ENCODE measurements around the gene UNC80. TPM values are rescaled to one million over a fixed set of nuclear protein-coding genes. Genes with fewer than 3 reads are reported as not detected.

UNC80 gene
- total and polyA plus RNA-seq, 2 of the 13 experiments (the other 11 are each of a cell fraction or from before 2014, with no cell fraction given): not detected

DNA sequence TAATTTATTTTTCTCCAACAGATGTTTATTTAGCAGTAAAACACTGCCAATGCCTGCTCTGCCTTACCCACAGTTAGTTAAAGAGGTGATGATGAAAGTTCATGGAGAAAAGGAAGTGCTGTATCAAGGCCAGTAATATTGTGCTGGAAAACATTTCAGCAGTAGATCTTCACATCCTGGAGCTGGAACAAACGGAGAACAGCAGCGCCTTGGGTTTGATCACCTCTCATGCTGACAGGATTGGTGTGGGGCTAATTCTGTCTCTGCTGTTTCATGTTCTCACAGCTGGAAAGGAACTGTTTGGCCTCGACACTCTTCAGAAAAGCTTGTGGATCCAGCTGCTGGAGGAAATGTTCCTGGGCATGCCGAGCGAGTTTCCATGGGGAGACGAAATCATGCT lies 169.3 kb downstream of the UNC80 start:
- DNase-seq (ENCODE audit: low spot score): no peak
- no peak overlapping the region for H3K9ac ChIP-seq (ENCODE audit: insufficient read depth, low read depth, low read length)
- H3K36me3 ChIP-seq (replicated peaks in 1 of 2; ENCODE audit: control insufficient read depth in 1 of 2, insufficient read depth in 2 of 2, low read length in 2 of 2): no peaks in the 10 kb centered on the region
- 22% methylated on average over 6 of the region's 6 CpGs for WGBS (ENCODE audit: low lambda C conversion rate)
- FAIRE-seq: no peak
- H2AFZ ChIP-seq (ENCODE audit: low read length): no peak overlapping the region
- ChIA-PET CTCF (ENCODE audit: low intra/inter-chr PET ratio, low total read pairs) (no interaction called here), POLR2A (no interaction called here)
- BruUV-seq (replicated peaks): no TSS peak
- H3K27ac ChIP-seq (ENCODE audit: extremely low read length, insufficient read depth, low read length): no peak overlapping the region
- no peak for TF ChIP-seq SOX5 (CRISPR knock-in tag; IDR thresholded peaks at IDR 0.05; ENCODE audit: borderline replicate concordance)
- no peak for TF ChIP-seq U2AF1 (optimal IDR thresholded peaks at IDR 0.05; ENCODE audit: low read depth, low read length)
- TF ChIP-seq IKZF4 (CRISPR knock-in tag; IDR thresholded peaks at IDR 0.05; ENCODE audit: borderline replicate concordance, low read depth, not compliant biosample characterization): no peak
- no peak for TF ChIP-seq CHCHD3 (CRISPR knock-in tag; IDR thresholded peaks at IDR 0.05)
- TF ChIP-seq IRX3 (CRISPR knock-in tag; IDR thresholded peaks at IDR 0.05; ENCODE audit: borderline replicate concordance, low read depth): no peak
- no peak for TF ChIP-seq MTA3 (CRISPR knock-in tag; IDR thresholded peaks at IDR 0.05)
- TF ChIP-seq MAF1 (CRISPR knock-in tag; IDR thresholded peaks at IDR 0.05; ENCODE audit: borderline replicate concordance): no peak
- no peak for TF ChIP-seq MYNN (CRISPR knock-in tag; IDR thresholded peaks at IDR 0.05; ENCODE audit: low read depth)
- TF ChIP-seq, protein P1, sequence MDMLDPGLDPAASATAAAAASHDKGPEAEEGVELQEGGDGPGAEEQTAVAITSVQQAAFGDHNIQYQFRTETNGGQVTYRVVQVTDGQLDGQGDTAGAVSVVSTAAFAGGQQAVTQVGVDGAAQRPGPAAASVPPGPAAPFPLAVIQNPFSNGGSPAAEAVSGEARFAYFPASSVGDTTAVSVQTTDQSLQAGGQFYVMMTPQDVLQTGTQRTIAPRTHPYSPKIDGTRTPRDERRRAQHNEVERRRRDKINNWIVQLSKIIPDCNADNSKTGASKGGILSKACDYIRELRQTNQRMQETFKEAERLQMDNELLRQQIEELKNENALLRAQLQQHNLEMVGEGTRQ (IDR thresholded peaks at IDR 0.05; ENCODE audit: low read depth, low read length): no peak
- TF ChIP-seq, protein P1 (CRISPR knock-in tag; IDR thresholded peaks at IDR 0.05; ENCODE audit: borderline replicate concordance): no peak
- TF ChIP-seq ZNF720 (CRISPR knock-in tag; IDR thresholded peaks at IDR 0.05): no peak
- TF ChIP-seq SOX13 (IDR thresholded peaks at IDR 0.05): no peak
- no peak for TF ChIP-seq SOX13 (CRISPR knock-in tag; conservative IDR thresholded peaks at IDR 0.05 in 1 of 2, IDR thresholded peaks at IDR 0.05 in 1 of 2)
- TF ChIP-seq, protein P2, sequence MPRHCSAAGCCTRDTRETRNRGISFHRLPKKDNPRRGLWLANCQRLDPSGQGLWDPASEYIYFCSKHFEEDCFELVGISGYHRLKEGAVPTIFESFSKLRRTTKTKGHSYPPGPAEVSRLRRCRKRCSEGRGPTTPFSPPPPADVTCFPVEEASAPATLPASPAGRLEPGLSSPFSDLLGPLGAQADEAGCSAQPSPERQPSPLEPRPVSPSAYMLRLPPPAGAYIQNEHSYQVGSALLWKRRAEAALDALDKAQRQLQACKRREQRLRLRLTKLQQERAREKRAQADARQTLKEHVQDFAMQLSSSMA (CRISPR knock-in tag; IDR thresholded peaks at IDR 0.05): no peak
- no peaks in the 10 kb centered on the region for H3K27me3 ChIP-seq (ENCODE audit: control insufficient read depth in 1 of 2, insufficient read depth in 2 of 2, low read length in 2 of 2)
- in situ Hi-C loops (cut with HindIII; ENCODE audit: extremely low pct_ligation_motif_present, low pct_unique_long_range_greater_than_20kb) (no loop called here), intact Hi-C loops (cut with micrococcal nuclease; ENCODE audit: unreplicated experiment) (no loop called here)
- no peak overlapping the region for H3K4me3 ChIP-seq (replicated peaks in 1 of 3; ENCODE audit: insufficient read depth in 1 of 3, low read depth in 2 of 3, low read length in 3 of 3)
- no peak for ATAC-seq
- H3K79me2 ChIP-seq (ENCODE audit: insufficient read depth, low read length): no peaks in the 10 kb centered on the region
- no peaks in the 10 kb centered on the region for H3K9me3 ChIP-seq (ENCODE audit: low read length)
- H3K4me1 ChIP-seq (ENCODE audit: insufficient read depth, low read length): no peaks in the 10 kb centered on the region
- no peaks in the 10 kb centered on the region for H4K20me1 ChIP-seq (ENCODE audit: insufficient read depth, low read length)
- H3K4me2 ChIP-seq (ENCODE audit: low read depth, low read length): no peak overlapping the region
